ENCODE results near the gene AIF1. TPM values are rescaled to one million over a fixed set of nuclear protein-coding genes. Genes with fewer than 3 reads are reported as not detected.
A peak's percentile ranks its signal among the peaks of the same experiment; 100 is the strongest.

AIF1 gene
- total and polyA plus RNA-seq, 7 experiments from 2014 or later = 33.1 to 182 (median 71.0) TPM

DNA sequence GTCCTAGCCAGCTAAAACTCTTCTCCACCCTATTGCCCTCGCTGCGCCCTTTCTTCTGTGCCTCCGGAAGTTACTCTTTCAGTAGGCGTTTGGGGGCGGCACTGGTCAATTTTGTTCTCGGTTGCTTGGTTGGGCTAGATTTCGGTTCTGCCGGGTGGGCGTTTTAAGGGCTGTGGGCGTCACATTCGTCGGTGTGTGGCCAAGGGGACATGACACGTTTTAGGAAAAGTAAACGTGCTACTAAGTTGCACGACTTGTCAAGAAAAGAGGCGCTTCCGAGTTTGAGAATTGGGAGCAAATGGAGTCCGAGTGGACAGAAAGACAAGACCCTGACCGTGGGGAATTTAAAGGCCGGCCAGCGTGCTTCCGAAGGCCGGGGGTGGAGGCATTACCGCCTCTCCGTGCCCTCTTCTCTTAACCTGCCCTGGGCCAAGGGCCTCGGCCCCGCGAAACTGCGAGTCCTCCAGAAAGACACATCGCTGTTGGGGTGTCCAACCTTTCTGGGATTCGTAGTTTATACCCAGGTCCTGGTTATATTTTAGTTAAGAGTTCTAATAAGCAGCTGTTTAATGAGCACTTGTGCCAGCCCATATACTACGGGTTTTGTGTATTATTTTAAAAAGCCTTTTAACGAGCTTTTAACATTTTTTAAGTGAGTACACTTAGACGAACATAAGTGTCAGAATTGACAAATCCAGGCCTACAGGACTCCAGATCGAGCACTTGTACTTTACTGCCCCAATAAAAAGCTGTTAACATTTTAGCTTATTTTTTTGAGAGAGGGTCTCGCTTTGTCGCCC lies 38.1 kb downstream of the AIF1 start:
- DNase-seq (peak in 2 of 9 donors; percentile 81 to 89), ATAC-seq (peak; percentile 77)
- H3K4me1 ChIP-seq (ENCODE audit: control insufficient read depth in 2 of 2, insufficient read depth in 2 of 2, low read length in 2 of 2) = peaks cover 23 to 30% of the 10 kb centered on the region in 2 donors
- no peaks in the 10 kb centered on the region for H3K9me3 ChIP-seq (ENCODE audit: control insufficient read depth in 2 of 3, low read length in 3 of 3)
- peak overlapping the region; percentile 96 to 100 (median 99) for H3K4me3 Mint-ChIP-seq
- H3K27me3 ChIP-seq (ENCODE audit: control insufficient read depth in 2 of 2, insufficient read depth in 2 of 2, low read length in 2 of 2) = no peaks in the 10 kb centered on the region
- ChIA-PET POLR2A (interaction anchor here (0.6 to 8.3 kb wide), 52 partner anchors 9 to 1646 kb away, joined by 3 to 193 read pairs (median 4); partner anchors contain the start of genes ABHD16A, AIF1, C6orf47 and CSNK2B), CTCF (interaction anchor here (0.6 to 3.3 kb wide), 8 partner anchors 8 to 102 kb away, joined by 3 to 19 read pairs (median 4); partner anchors contain the start of genes DDAH2 and GPANK1)
- peaks cover 0 to 11% (median 0%) of the 10 kb centered on the region in 11 donors for H3K9me3 Mint-ChIP-seq
- H3K27me3 Mint-ChIP-seq = no peaks in the 10 kb centered on the region
- peak overlapping the region; percentile 99 to 100 (median 100) for H3K27ac Mint-ChIP-seq
- peaks cover 16 to 50% (median 16%) of the 10 kb centered on the region in 3 experiments for H3K36me3 ChIP-seq (ENCODE audit: control insufficient read depth in 2 of 3, insufficient read depth in 3 of 3, low read length in 3 of 3)
- H3K36me3 Mint-ChIP-seq = peaks cover 6 to 34% (median 18%) of the 10 kb centered on the region in 5 donors
- H3K27ac ChIP-seq (ENCODE audit: low read depth, low read length) = peak overlapping the region; percentile 95
- intact Hi-C loops (cut with micrococcal nuclease) = loop anchor here (1.0 to 5.0 kb wide), 18 partner anchors 7 to 1586 kb away; partner anchors contain the start of genes ABHD16A (in 2 of the 2), C6orf47 (in 2 of the 2), NFKBIL1 (in 2 of the 2) and PRRC2A (in 2 of the 2)
- H3K4me1 Mint-ChIP-seq = peaks cover 39 to 71% (median 63%) of the 10 kb centered on the region in 7 donors
- peak overlapping the region; percentile 66 for H3K4me3 ChIP-seq (ENCODE audit: low read length)

DNA sequence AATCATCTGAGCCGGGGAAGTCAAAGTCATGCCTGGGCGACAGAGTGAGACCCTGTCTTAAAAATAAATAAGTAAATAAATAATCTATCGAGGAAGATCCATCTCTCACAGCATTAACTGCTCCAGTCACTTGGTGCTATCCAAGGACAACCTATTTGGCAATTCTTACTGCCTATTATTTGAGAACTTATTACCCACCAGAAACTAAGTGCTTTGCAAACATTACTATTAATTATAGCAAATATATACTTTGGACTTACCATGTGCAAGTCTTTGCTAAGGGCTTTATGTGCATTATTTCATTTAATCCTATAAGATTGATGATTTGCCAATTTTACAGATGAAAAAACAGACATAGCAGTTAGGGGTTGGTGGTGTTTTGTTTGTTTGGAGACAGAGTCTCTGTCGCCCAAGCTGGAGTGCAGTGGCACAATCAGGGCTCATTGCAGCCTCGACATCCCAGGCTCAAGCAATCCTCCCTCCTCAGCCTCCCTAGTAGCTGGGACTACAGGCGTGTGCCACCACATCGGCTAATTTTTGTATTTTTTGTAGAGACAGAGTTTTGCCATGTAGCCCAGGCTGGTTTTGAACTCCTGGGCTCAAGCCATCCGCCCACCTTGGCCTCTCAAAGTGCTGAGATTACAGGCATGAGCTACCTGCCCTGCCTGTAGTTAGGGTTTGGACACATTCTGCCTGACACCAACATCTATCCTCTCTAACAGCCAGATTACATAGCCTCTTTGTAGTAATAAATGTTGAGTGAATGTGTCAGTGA lies 39.7 kb downstream of the AIF1 start:
- H3K4me3 Mint-ChIP-seq = peak overlapping the region in 2 of 10 donors; percentile 6 to 19
- peaks cover 38 to 46% of the 10 kb centered on the region in 2 donors for H3K4me1 ChIP-seq (ENCODE audit: control insufficient read depth in 2 of 2, insufficient read depth in 2 of 2, low read length in 2 of 2)
- H3K9me3 Mint-ChIP-seq = peaks cover 0 to 11% (median 0%) of the 10 kb centered on the region in 11 donors
- H3K4me3 ChIP-seq (ENCODE audit: low read length) = no peak overlapping the region
- peak overlapping the region in 4 of 9 donors; percentile 4 to 65 (median 34) for H3K27ac Mint-ChIP-seq
- intact Hi-C loops (cut with micrococcal nuclease) = loop anchor here in 1 of 2 donors (5.0 kb wide), 1 partner anchor 523 kb away; the partner anchor contains the start of genes AGPAT1 and RNF5
- H3K9me3 ChIP-seq (ENCODE audit: control insufficient read depth in 2 of 3, low read length in 3 of 3) = no peaks in the 10 kb centered on the region
- peaks cover 50 to 79% (median 73%) of the 10 kb centered on the region in 7 donors for H3K4me1 Mint-ChIP-seq
- no peaks in the 10 kb centered on the region for H3K27me3 ChIP-seq (ENCODE audit: control insufficient read depth in 2 of 2, insufficient read depth in 2 of 2, low read length in 2 of 2)
- no peaks in the 10 kb centered on the region for H3K27me3 Mint-ChIP-seq
- H3K27ac ChIP-seq (ENCODE audit: low read depth, low read length) = no peak overlapping the region
- peaks cover 5 to 37% (median 12%) of the 10 kb centered on the region in 5 donors for H3K36me3 Mint-ChIP-seq
- ChIA-PET CTCF (interaction anchor here (0.6 to 3.3 kb wide), 2 partner anchors 9 to 153 kb away, joined by 3 to 19 read pairs; partner anchors contain the start of gene GPANK1), POLR2A (interaction anchor here (0.6 to 8.3 kb wide), 7 partner anchors 9 to 152 kb away, joined by 3 to 193 read pairs (median 4); partner anchors contain the start of genes C6orf47, CSNK2B, GPANK1 and LSM2)
- peaks cover 0 to 41% (median 6%) of the 10 kb centered on the region in 3 experiments for H3K36me3 ChIP-seq (ENCODE audit: control insufficient read depth in 2 of 3, insufficient read depth in 3 of 3, low read length in 3 of 3)
- ATAC-seq (no peak), DNase-seq (no peak)

DNA sequence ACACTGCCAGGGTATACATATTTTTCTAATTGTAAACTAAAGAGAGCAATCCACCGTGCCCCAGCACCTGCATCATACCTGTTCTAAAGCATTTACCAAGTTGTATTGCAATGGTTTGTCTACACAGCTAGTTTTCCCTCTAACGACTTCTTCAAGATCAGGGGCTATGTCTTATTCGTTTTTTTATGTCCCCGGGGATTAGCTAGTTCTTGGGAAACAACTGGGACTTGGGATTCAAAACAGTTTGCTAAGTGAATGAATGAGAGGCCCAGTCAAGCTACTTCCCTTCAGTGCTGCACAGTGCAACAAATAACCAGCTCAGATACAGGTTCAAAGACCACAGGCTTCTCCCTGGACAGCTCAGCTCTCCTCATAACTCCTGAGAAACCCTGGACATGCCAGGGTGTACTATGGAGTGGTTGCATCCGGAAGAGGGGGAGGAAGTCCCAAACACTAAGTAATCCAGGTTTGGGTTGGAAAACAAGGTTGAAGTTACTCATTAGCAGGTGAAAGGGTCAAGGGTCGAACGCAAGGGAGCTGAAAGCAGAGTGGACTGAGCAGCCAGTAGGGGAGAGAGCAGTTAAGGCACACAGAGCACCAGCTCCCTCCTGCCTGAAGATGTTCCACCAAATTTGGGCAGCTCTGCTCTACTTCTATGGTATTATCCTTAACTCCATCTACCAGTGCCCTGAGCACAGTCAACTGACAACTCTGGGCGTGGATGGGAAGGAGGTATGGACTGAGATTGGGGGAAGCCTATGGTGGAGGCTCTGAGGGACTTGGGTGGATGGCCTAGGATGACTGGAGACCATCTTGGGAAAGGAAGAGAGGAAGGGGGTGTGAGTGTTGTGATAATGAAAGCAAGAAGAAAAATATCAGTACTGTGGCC lies 40.6 kb downstream of the AIF1 start, which contains the start of gene APOM:
Gene APOM, plus strand, starts transcription at position 546 of the 889 bp plus-strand sequence. Its CDS starts 73 bp downstream, at position 619.
- H3K27ac Mint-ChIP-seq = peak within 1 kb of the TSS in 8 of 9 donors; percentile 4 to 91 (median 57)
- intact Hi-C loops (cut with micrococcal nuclease) = no loop called here
- H3K9me3 ChIP-seq (ENCODE audit: control insufficient read depth in 2 of 3, low read length in 3 of 3) = no peaks in the 10 kb centered on the region
- no peak within 1 kb of the TSS for H3K27ac ChIP-seq (ENCODE audit: low read depth, low read length)
- CTCF ChIA-PET = interaction anchor here (0.7 to 3.3 kb wide), 2 partner anchors 8 to 1020 kb away, joined by 3 to 19 read pairs; partner anchors contain the start of gene GPANK1
- DNase-seq = no peak
- H3K36me3 Mint-ChIP-seq = peaks cover 5 to 34% (median 9%) of the 10 kb centered on the region in 5 donors
- H3K4me1 Mint-ChIP-seq = peaks cover 48 to 77% (median 74%) of the 10 kb centered on the region in 7 donors
- ATAC-seq = no peak
- POLR2A ChIA-PET = interaction anchor here (0.5 to 8.3 kb wide), 5 partner anchors 8 to 80 kb away, joined by 3 to 193 read pairs (median 3); partner anchors contain the start of genes C6orf47, CSNK2B, GPANK1 and LTB
- H3K4me1 ChIP-seq (ENCODE audit: control insufficient read depth in 2 of 2, insufficient read depth in 2 of 2, low read length in 2 of 2) = peaks cover 39 to 47% of the 10 kb centered on the region in 2 donors
- peaks cover 0 to 11% (median 0%) of the 10 kb centered on the region in 11 donors for H3K9me3 Mint-ChIP-seq
- H3K4me3 Mint-ChIP-seq = peak within 1 kb of the TSS in 5 of 10 donors; percentile 16 to 65 (median 28)
- H3K36me3 ChIP-seq (ENCODE audit: control insufficient read depth in 2 of 3, insufficient read depth in 3 of 3, low read length in 3 of 3) = peaks cover 0 to 40% (median 6%) of the 10 kb centered on the region in 3 experiments
- no peaks in the 10 kb centered on the region for H3K27me3 Mint-ChIP-seq
- no peak within 1 kb of the TSS for H3K4me3 ChIP-seq (ENCODE audit: low read length)
- H3K27me3 ChIP-seq (ENCODE audit: control insufficient read depth in 2 of 2, insufficient read depth in 2 of 2, low read length in 2 of 2) = no peaks in the 10 kb centered on the region

DNA sequence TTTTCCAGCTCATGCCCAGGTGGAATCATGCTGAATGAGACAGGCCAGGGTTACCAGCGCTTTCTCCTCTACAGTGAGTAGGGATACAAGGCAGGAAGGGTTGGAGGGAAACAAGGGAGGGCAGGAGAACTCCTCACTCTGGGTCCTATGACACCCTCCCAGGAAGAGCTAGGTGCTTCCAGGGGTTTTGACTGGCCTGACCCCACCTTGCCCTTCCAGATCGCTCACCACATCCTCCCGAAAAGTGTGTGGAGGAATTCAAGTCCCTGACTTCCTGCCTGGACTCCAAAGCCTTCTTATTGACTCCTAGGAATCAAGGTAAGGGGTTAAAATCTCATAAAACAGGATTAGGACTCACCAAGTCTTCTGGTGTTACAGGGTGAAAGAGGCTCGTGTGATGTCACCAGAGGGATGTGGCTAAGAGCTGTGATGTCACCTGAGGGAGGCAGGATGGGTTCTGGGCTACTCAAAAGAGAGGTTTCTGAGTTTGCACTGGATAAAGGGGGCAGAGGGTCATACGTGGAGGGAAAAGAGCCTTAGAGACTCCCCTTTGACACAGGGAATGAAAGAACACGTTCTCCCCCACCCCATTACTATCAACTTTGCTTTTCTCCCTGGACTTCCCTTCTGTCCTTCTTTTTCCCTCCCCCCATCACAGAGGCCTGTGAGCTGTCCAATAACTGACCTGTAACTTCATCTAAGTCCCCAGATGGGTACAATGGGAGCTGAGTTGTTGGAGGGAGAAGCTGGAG lies 42.5 kb downstream of the AIF1 start:
- ATAC-seq (no peak), DNase-seq (peak in 3 of 9 donors; percentile 18 to 37 (median 25))
- Histone ChIP-seq H3K4me1 (ENCODE audit: control insufficient read depth in 2 of 2, insufficient read depth in 2 of 2, low read length in 2 of 2) (peaks cover 32 to 41% of the 10 kb centered on the region in 2 donors), H3K9me3 (ENCODE audit: control insufficient read depth in 2 of 3, low read length in 3 of 3) (no peaks in the 10 kb centered on the region), H3K27me3 (ENCODE audit: control insufficient read depth in 2 of 2, insufficient read depth in 2 of 2, low read length in 2 of 2) (no peaks in the 10 kb centered on the region), H3K27ac (ENCODE audit: low read depth, low read length) (peak overlapping the region; percentile 88), H3K4me3 (ENCODE audit: low read length) (no peak overlapping the region), H3K36me3 (ENCODE audit: control insufficient read depth in 2 of 3, insufficient read depth in 3 of 3, low read length in 3 of 3) (peaks cover 0 to 38% (median 6%) of the 10 kb centered on the region in 3 experiments)
- peaks cover 5 to 32% (median 12%) of the 10 kb centered on the region in 5 donors for H3K36me3 Mint-ChIP-seq
- intact Hi-C loops (cut with micrococcal nuclease) = no loop called here
- H3K4me1 Mint-ChIP-seq = peaks cover 41 to 78% (median 72%) of the 10 kb centered on the region in 7 donors
- ChIA-PET POLR2A (interaction anchor here (0.5 to 1.4 kb wide), 4 partner anchors 14 to 168 kb away, joined by 3 to 7 read pairs (median 4); partner anchors contain the start of genes DDX39B and LY6G5C), CTCF (interaction anchor here (0.6 to 0.7 kb wide), 2 partner anchors 132 to 1502 kb away, joined by 3 read pairs; no protein-coding TSS in a partner anchor)
- H3K27ac Mint-ChIP-seq = peak overlapping the region; percentile 60 to 92 (median 85)
- H3K27me3 Mint-ChIP-seq = no peaks in the 10 kb centered on the region
- peak overlapping the region; percentile 61 to 98 (median 85) for H3K4me3 Mint-ChIP-seq
- no peaks in the 10 kb centered on the region for H3K9me3 Mint-ChIP-seq

Data from naive thymus-derived CD4-positive, alpha-beta T cell (primary cell).